ENCODE measurements around the gene SCAMP1.

SCAMP1 gene

GRCh38 chr5:78399116-78399515 is 38.7 kb downstream of the SCAMP1 start:
- no peak for DNase-seq (ENCODE audit: low read depth)
- TF ChIP-seq, protein P1, sequence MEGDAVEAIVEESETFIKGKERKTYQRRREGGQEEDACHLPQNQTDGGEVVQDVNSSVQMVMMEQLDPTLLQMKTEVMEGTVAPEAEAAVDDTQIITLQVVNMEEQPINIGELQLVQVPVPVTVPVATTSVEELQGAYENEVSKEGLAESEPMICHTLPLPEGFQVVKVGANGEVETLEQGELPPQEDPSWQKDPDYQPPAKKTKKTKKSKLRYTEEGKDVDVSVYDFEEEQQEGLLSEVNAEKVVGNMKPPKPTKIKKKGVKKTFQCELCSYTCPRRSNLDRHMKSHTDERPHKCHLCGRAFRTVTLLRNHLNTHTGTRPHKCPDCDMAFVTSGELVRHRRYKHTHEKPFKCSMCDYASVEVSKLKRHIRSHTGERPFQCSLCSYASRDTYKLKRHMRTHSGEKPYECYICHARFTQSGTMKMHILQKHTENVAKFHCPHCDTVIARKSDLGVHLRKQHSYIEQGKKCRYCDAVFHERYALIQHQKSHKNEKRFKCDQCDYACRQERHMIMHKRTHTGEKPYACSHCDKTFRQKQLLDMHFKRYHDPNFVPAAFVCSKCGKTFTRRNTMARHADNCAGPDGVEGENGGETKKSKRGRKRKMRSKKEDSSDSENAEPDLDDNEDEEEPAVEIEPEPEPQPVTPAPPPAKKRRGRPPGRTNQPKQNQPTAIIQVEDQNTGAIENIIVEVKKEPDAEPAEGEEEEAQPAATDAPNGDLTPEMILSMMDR (IDR thresholded peaks at IDR 0.05; ENCODE audit: control insufficient read depth, extremely low read depth, insufficient read depth), result no peak
- H3K4me3 ChIP-seq (ENCODE audit: low read depth, low read length), result no peak overlapping the region

DNA sequence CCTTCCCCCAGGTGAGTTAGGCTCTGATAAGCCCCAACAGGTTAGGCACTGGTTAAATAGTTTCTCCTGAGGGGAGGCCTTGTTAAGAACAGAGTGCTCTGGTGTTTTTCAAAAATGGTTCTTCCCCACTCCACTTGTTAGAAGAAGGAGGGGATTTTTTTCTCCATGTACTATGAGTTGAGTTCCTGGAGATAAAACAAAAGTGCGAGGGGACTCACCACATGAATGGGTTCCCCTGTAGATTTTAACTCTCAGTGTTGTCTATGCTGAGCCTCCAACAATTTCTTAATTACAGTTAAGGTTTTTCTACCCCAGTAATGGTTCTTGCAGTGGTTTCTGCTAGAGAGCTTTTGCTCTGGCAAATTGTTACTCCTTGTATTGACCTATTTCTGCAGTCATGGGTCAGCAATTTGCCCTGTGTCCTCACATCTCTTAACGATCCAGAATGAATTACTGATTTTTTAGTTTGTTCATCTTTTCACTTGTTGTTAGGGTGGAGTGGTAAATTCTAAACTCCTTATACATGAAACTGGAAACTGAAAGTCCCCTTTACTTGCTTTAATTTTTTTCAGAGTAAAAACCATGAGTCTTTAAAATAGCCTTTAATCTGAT is 44.4 kb downstream of the SCAMP1 start:
- no peak overlapping the region for H3K4me3 ChIP-seq (ENCODE audit: low read depth, low read length)
- no peak for DNase-seq (ENCODE audit: low read depth)
- TF ChIP-seq, protein P1 (IDR thresholded peaks at IDR 0.05; ENCODE audit: control insufficient read depth, extremely low read depth, insufficient read depth), result no peak

DNA sequence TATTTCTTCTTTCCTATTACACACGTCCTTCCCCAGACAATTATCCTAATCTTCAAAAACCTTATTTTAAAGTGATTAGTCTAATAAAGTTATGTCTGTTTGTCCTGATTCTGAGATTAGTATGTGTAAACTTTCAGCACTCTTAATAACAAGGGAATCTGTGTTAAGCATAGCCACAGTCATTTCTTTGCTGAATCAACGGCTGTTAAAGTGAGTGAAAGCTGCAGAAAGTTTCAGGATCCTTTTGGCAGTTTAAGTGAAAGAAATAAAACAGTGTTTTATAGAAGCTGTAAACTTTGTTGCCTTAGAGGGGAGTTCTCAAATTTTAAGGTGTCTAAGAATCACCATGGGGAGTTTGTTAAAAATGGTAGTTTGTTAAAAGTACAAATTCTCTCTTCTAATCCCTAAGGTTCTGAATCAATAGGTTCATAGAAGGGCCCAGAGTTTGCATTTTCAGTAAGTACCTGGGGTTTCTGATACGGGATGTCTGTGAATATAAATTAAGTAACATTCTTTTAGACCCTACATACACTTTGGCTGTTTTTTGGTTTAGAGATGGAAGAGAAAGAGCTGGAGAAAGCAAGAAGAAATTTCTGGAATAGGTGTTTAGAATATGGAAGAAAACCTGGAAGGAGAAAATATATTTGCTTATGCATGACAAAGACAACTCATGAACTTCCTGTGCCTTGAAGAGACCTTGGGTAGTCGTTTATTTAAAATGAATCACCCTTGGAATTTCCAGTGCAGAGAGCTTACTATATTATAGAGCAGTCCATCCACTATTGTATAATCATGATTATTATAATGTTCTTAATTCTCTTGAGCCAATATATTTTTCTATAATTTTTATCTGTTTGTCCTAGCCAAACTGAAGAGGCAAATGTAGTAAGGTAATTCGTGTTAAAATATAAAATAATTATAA is 45.7 kb downstream of the SCAMP1 start:
- DNase-seq (ENCODE audit: low read depth), result no peak
- no peak overlapping the region for H3K4me3 ChIP-seq (ENCODE audit: low read depth, low read length)
- TF ChIP-seq, protein P1 (IDR thresholded peaks at IDR 0.05; ENCODE audit: control insufficient read depth, extremely low read depth, insufficient read depth), result no peak

- no peak overlapping the region for H3K4me3 ChIP-seq (ENCODE audit: low read depth, low read length)
- DNase-seq (ENCODE audit: low read depth), result no peak
- TF ChIP-seq, protein P1 (IDR thresholded peaks at IDR 0.05; ENCODE audit: control insufficient read depth, extremely low read depth, insufficient read depth), result no peak
These were observed 47.0 kb downstream of the SCAMP1 start for GRCh38 chr5:78407458-78407857.

- TF ChIP-seq, protein P1 (IDR thresholded peaks at IDR 0.05; ENCODE audit: control insufficient read depth, extremely low read depth, insufficient read depth), result no peak
- no peak for DNase-seq (ENCODE audit: low read depth)
- H3K4me3 ChIP-seq (ENCODE audit: low read depth, low read length), result no peak overlapping the region
These were observed 51.2 kb downstream of the SCAMP1 start for GRCh38 chr5:78411586-78411985.

DNA sequence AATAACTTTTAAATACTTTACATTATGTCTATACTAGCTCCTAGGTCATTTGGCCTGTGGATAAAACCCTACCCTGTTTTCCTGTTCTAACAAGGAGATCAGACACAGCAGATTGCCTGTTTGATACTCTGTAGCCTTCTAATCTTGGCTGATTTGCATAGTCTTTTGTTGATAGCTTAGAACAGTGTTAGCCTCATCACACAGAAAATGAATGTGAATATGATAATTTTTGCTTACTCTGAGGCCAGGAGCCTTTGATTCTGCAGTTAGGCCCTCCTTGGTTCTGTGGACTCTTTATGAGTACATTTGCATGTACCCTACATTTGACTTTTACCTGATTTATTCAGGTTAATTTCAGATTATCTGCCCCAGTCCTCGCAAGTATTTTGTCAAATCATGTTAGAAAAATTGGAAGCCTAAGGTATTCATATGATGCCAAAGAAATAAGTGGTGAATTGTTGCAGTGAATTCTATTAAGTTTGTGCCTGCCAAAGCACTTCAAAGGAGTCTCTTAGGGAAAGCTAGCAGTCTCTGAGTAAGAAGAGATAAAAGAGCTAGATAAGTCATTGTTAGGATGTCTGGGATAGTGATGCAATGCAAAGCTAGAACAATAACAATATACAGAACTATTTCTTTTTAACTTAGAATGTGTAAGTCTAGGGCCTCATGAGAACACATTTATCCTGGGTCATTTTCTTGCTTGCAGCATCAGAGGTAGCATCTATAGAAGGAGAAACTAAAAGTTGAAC is 56.4 kb downstream of the SCAMP1 start:
- TF ChIP-seq, protein P1 (IDR thresholded peaks at IDR 0.05; ENCODE audit: control insufficient read depth, extremely low read depth, insufficient read depth), result no peak
- no peak for DNase-seq (ENCODE audit: low read depth)
- H3K4me3 ChIP-seq (ENCODE audit: low read depth, low read length), result no peak overlapping the region

Data from LNCaP clone FGC (cell line).